NOMO-1 treated with DMSO at 0.1 percent for 48 hours (cell line): ENCODE measurements around the gene ARHGAP19.
A peak's percentile ranks its signal among the peaks of the same experiment; 100 is the strongest.

ENCODE experiments used
- DNase-seq: peaks from one replicate; lab custom pipeline; 2025; ENCODE audit not compliant: unreplicated experiment; lab: John Stamatoyannopoulos, UW

The ARHGAP19 gene, protein sequence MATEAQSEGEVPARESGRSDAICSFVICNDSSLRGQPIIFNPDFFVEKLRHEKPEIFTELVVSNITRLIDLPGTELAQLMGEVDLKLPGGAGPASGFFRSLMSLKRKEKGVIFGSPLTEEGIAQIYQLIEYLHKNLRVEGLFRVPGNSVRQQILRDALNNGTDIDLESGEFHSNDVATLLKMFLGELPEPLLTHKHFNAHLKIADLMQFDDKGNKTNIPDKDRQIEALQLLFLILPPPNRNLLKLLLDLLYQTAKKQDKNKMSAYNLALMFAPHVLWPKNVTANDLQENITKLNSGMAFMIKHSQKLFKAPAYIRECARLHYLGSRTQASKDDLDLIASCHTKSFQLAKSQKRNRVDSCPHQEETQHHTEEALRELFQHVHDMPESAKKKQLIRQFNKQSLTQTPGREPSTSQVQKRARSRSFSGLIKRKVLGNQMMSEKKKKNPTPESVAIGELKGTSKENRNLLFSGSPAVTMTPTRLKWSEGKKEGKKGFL

DNA sequence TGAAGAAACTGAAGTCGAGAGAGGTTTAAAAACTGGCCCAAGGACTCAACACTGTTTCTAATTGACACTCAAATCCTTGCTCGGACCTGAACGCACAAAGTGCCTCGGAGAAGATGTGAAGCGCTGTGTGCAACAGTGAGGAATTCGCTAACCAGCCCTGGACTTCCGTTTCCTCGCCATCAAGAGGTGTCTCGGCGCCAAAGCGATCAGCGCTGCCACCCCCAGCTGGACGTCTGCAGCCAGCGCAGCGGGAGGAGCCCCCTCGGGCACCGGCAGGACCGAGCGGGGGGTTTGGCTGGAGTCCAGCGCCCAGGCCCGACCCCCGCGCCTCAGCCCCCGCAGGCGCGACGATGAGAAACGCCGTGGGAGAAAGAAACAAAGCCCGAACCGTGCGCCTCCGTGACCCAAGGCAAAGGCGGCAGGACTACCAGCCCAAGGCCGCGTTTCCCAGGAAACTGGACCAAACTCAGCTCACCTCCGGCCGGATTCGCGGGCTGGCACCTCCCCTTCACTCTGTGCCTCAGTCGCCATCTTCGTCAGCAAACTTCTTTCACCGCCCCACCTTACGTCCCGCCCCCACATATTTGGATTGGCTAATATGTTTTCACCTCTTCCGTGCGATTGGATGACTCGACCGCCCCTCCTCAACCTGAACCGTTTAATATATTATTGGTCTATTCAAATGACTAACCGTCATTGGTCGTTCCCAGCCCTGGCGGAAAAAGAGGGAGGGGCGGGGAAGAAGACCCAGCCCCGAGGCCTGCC, at the start of gene ARHGAP19:
Gene ARHGAP19 (minus strand): TSS at position 541 of the 765 bp plus-strand sequence. CDS start 10 bp downstream, at position 531.
- DNase-seq: peak; percentile 99

DNA sequence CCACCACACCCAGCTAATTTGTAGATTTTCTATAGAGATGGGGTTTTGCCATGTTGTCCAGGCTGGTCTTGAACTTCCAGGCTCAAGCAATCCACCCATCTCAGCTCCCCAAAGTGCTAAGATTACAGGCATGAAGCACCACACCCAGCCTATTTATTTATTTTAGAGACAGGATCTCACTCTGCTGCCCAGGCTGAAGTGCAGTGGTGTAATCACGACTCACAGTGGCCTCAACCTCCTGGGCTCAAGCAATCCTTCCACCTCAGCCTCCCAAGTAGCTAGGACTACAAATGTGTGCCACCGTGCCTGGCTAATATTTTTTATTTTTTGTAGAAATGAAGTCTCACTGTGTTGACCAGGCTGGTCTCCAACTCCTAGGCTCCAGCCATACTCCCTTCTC, 49.0 kb upstream of the ARHGAP19 start:
- DNase-seq: no peak

DNA sequence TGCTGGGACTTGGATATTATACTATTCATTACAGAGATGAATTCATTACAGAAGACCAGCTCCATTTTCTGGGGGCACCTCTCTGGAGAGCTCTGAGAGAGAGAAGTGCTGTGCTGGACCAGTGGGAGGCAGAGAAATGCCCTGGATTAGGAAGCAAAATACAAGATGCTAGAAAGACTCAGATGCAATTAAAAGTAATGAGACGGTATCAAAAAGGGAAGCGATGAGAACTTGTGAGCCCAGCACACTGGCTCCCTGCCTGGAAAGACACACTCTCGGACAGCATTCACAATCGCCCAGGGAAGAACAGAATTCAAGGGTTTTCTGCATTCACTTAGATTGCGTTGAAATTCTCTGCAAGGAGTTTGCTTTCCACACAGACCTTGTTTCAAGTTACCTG, 45.6 kb upstream of the ARHGAP19 start:
- DNase-seq: no peak

DNA sequence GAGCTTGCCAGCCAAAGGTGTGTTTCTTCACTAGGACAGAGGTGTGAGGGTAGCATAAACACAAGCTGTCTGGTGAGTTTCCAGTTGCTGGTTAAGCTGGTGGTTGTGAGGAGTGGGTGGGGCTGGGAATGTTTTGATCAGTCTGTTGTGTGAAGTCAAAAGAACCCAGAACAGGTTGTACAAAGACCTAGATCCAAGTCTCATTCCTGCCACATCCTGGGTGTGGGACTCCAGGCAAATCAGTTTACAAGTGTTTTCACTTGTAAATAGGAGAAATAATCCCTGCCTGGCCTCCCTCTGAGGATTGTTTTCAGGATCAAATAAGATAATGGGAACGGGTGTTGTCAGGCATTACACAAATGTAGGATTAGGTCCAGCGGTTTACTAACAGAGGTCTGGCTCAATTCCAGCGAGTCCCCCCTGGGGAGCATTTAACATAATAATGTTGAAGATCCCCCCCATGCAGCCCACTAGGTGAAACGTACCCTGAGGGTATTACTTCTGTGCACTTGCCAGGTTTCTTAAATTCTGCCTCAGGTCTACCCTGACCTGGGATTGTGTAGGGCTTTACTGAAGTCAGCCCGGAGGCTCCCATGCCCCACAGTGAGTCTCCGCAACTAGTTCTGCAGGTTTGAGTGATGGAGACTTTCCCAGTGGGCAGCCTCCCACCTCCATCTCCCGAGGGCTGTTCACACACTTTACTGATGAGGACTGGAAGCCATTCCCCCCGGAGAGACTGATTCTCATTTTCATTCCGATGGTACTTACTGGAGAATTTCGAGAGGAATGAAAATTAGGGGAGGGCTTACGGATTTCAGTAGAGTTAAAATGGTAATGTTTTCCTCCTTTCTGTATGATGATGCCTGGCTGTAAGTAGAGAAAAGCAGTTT, 44.8 kb upstream of the ARHGAP19 start:
- no peak for DNase-seq

DNA sequence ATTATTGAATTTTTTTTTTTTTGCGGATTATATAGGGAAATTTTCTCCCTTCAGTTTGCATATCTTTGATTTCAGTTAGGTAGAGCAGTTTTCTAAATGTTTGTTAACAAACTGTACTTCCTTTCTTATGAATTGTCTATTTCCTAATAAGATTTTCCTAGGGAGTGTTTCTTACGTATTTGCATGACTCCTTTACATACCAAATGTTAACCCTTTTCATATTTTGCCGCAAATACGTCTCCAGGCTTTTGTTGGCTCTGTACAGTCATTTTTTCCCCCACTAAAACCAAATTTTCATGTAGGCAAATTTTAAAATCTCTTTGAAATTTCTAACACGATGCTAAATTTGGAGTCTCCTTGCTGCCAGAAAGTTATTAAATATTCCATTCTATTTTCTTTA, 44.0 kb upstream of the ARHGAP19 start:
- no peak for DNase-seq

DNA sequence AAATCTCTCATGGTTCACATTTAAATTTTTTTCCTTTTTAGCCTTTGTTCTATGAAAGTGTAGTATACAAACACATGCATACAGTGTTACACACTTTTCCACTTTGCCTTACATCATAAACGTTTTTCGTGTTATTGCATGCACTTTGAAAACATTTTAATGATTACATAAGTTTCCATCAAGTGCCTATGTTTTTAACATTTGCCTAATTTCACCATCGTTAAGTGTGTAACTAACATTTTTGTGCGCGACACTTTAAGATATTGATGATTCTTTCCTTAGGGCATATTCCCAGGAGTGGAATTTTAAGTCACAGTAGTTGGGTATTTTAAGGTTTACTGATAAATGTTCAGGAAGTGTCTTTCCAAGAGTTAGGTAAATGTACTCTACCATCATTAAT, 43.6 kb upstream of the ARHGAP19 start:
- DNase-seq: peak; percentile 4

DNA sequence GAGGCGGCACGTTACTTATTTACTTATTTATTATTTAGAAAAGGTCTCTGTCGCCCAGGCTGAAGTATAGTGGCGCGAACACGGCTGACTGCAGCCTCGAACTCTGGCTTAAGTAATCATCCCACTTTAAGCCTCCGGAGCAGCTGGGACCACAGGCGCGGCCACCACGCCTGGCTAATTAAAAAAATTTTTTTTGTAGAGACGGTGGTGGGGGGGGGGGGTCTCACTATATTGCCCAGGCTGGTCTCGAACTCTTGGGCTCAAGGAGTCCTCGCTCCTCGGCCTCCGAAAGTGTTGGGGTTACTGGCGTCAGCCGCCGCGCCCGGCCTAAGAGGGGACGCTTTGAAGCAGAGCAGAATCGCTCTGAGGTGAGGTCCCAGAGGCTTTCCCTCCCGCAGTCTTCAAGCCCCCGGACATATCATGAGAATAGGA, 42.8 kb upstream of the ARHGAP19 start:
- no peak for DNase-seq

DNA sequence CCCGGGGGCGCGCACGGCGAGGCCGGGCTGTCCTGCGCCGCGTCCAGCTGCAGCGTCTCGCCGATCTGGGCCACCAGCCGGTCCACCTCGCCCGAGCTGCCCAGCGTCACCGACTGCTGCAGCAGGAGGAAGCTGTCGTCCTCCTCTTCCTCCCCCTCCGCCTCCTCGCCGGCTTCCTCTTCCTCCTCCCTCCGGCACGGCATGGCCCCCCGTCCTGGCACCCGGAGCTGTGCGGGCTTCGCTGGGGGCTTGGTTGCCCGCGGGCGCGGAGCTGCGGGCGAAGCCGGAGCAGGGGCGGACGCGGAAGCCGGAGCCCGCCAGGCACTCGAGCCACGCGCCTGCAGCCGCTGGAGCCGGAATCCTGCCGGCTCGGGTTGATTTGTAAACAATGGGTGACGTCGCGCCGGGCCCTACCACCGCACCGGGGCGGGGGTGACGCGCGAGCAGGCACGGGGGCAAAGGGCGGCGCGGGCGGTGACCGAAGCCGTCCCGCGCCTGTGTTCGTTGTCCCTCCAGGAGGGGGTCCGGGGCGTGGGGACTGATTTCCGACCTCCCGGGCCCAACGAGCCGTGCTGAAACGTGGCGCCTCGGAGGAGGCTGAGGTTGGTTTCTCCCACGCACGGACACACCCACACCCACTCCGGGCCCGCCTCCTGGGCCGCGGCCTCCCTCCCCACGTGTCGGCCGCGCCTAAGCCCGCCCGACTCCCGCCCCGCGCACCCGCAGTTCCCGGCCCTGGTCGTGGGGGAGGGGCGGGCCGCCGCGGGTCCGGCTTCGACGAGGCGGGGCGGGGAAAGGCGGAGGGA, 42.1 kb upstream of the ARHGAP19 start, which contains the start of gene FRAT2:
Gene FRAT2 (minus strand): TSS at position 360 of the 806 bp plus-strand sequence. CDS start 157 bp downstream, at position 203.
- peak; percentile 82 for DNase-seq

DNA sequence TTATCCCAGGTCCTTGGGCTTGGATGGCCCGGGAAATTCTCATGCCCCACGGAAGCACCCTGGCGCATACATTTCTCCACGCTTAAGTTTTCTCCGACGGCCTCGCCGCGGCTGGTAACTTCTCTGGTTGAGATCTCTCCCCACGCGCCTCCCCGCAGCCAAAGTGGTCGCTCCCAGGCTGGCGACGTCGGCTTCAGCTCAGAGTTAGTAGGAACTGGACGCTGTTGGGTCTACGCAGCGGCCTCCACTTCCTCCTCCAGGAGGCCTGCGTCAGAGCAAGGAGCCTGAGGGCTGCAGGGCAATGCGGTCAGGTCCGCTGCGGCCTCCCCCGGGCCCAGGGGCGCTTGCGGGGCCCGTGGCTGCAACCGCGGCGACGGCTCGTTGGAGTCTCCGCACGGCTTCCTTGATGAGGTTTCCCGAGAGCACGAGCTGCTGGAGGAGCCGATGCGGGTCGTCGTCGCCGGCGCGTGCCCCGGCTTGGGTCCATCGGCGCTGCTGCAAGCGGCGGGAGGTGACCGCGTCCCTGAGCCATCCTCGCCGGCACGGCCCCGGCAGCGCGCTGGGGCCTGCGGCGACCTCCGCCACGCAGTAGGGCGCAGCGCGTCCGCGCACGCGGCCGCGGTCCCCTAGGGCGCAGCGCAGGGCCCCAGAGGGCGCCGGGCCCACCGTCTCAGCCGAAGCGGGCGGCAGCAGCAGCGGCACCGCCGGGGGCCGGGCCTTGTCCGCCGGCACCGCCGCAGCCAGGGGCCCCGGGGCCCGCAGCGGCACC, 41.3 kb upstream of the ARHGAP19 start:
- peak; percentile 67 for DNase-seq

DNA sequence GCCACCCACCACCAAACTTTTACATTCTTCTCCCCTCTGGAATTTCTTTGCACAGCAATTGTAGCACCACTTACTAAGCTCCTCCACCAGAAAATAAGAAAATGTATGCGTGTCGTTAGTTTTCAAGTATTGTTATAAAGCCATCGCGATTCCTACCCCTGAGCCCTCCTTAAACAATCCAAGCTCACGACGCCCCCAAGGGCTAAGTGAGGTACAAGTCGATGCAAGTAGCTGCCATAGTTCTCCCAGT, 40.8 kb upstream of the ARHGAP19 start:
- no peak for DNase-seq

DNA sequence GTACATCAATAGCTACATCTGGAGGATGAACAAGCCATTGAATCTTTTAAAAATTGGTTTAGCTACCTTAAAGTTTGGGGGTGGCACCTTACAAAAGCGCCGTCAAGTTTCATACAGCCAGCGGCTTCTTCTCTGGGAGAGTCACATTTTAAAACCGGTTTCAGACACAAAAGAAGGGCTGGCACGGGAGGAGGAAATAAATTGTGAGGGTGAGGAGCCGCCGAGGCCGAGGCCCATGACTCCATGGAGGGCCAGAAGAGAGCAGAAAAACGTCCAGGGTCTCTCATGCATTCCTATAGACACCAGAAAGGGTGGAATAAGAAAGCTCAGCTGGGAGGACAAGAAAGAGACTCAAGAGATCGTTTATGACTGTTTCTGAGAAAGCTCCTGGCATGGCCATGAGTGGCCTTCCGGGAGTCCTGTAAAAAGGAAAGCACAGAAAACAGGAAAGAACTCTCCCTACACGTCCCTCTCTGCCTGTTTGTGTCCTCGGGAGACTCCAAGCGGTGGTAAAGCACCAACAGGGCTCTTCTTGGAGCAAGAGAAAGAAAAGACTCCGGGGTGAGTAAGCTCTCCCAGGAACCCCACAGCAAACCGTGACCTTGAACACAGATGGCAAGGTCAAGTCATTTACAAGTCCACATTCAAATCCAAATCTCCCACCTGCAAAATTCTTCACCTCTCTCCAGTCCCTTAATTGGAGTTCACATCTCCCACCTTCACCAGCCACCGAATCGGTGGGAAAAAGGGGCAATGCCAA, 40.3 kb upstream of the ARHGAP19 start:
- no peak for DNase-seq

DNA sequence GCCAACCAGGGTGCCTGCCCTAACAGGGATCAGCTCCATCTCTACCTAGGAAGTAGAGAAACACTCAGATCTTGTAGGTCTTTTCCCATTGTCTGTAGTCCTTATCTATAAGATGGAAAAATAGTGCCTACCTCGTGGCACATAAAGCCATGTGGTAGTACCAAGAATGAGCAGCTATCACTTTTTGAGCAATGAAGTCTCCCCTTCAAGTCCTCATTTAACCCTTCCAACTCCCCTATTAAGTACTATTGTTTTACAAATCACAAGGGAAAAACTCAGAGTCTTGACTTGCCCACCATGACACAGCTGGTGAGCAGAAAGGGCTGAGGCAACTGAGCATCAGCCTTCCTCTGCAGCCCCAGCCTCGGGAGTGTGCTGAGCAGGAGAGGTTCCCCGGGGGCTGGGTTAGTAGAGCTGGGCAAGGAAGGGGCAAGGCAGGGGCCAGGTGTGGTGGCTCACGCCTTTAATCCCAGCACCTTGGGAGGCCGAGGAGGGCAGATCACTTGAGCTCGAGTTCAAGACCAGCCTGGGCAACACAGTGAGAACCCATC, 38.8 kb upstream of the ARHGAP19 start:
- DNase-seq: no peak

DNA sequence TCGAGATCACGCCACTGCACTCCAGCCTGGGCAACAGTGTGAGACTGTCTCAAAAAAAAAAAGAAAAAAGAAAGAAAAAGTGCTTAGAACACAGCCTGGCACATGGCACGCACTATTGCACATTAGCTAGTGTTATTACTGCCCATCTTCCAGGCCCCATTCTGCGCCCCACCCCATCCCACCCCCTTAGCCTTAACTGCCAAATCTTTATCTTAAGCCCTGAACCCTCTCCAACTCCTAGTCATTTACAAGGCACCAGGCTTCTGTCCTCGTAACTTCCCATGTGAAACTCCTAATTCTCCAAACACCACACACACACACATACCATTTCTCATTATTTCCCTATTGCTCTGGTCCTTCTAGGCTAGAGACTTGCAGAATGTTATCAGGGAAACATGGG, 37.3 kb upstream of the ARHGAP19 start:
- no peak for DNase-seq

DNA sequence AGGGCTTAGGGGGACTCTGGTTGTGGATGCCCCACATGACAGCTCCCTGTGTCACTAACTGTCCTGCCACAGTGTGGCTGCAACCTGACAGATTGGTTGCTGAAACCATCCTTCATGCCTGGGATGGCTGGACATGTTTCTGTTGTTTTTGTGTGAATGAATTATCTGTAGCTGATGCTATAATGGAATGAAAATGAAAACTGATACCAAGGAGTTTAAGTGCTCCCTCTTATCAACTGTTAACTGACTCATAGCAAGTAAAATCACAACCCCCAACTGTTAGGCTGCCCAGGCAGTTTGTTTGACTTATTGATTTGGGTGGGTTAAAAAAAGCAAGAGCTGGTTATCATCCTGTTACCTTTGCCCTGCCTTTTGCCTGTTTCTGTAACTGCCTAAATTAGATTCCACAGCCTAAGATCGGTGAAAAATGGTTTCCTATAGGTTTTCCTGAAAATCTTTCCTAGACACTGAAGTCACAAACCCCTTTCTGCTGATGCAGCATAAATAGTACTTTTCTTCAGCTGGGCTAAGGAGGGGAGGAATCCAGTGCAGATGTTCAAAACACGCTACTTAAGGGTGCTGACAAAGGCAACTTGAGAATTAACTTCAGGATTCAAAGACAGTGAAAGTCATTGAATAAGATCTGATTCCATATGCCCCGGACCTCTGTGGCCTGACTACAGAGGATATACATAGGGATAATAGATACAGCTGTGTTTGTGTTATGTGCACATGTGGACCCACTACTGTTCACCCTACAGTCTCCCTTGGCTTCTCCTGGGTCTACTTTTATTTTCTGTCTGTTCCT, 36.4 kb upstream of the ARHGAP19 start:
- no peak for DNase-seq

DNA sequence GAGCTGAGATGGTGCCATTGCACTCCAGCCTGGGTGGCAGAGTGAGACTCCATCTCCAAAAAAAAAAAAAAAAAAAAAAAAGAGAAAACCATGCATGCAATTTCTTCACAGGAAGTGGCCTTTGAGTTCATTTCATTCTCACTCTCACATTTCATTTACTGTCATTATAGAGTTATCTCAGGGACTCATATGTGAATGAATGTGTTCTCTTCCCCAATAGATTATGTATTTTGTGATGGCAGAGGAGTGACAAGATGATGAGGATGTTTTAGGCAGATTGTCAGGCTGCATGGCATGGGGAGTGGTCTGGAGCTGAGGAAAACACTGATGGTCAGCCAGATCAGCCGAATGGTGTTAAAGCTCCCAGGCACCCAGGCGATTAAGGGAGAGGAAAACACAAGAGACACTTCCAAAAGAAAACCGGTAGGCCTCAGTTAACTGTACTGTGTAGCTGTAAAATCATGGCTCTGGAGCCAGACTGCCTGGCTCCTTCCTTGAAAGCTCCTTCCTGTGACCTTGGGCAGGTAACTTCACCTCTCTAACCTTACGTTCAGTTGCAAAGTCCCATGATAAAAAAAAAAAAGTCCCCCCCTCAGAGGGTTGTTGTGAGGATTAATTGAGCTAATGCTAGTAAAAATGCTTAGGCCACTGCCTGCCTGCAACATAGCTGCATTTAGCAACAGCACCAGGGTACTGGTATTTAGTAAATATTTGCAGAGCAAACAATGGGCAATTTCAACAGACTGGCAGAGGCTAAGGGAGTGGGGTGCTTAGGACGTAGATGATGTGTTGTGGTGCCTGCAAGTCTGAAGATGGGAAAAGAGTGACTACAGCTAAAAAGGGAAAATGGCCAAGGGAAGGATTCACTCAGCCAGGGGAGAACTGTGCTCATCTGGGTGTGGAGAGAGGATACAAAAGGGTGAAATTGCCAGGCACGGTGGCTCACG, 35.2 kb upstream of the ARHGAP19 start:
- no peak for DNase-seq

DNA sequence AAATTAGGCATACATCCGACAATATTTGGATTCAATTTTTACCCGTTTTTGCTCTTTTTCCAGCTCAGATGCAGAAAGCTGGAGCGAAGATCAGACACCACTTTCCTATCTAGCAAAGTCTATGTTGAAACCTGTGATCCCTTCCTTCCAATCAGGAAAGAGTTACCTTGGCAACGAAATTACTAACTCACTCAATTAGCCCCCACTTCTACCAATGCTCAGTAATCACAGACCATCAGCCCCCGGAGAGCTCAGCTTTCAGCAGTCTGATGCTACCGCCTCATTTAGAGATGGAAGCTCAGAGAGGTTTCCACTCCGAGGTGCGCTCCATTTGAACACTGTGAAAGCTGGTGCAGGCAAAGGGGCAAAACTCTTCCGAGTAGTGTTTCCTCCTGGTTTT, 33.3 kb upstream of the ARHGAP19 start:
- no peak for DNase-seq

DNA sequence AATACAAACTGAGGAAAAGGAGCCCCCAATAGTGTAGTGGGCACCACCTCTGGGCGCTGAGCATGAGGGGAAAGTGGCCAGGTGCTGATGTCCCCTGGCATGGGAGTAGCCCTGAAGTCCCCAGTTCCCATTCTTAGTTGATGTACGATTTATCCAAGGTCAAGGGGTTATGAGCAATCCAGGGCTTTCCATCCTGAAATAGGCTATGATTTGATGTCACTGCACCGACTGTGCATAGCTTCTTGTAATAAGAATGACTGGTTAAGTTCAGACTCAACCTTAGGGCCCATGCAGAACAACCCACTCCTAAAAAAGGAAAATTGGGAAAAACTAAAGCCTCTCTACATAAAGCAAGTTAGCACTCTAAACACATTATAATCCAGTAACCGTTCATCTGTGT, 31.1 kb upstream of the ARHGAP19 start:
- DNase-seq: no peak
